GM12878 (cell line): ENCODE results near the gene NKAIN2. TPM values are rescaled to one million over a fixed set of nuclear protein-coding genes. Genes with fewer than 3 reads are reported as not detected.

Experiments
- ATAC-seq: fragments of 200-7000 bp; cut with Tn5 transposase; 3 replicates; pipeline ENCODE4 v1.9.1; 2020; ENCODE audit warnings: mild to moderate bottlenecking, moderate library complexity
- BruUV-seq: library from RNA; stranded (reverse); fragments of 400-500 nt; replicated peaks from 2 replicates; lab custom pipeline; 2021; lab: Mats Ljungman, UMichigan
- CTCF ChIA-PET: fragments of 300-600 bp; sonication (Branson Sonifier 250); formaldehyde crosslinking; extraction: SDS; loops from one replicate; lab custom pipeline; 2021; ENCODE audit warnings: inconsistent platforms; lab: Yijun Ruan, JAX
- POLR2A ChIA-PET: fragments of 350-600 bp; formaldehyde crosslinking; extraction: SDS; loops from one replicate; lab custom pipeline; 2021; ENCODE audit warnings: inconsistent platforms; lab: Charles Lee
- RAD21 ChIA-PET: fragments of 300-600 bp; sonication (Branson Sonifier 250); formaldehyde crosslinking; loops from one replicate; lab custom pipeline; 2023; ENCODE audit warnings: antibody characterized with exemption; ENCODE audit not compliant: unreplicated experiment; lab: Charles Lee
- SMC1A ChIA-PET: fragments of 300-600 bp; sonication (Branson Sonifier 250); formaldehyde crosslinking; loops from one replicate; lab custom pipeline; 2023; ENCODE audit not compliant: unreplicated experiment, uncharacterized antibody; lab: Charles Lee
- DNase-seq: peaks from one replicate; pipeline ENCODE4 v3.0.0-alpha.2; 2011; ENCODE audit warnings: low read depth, low spot score
- FAIRE-seq: peaks from 3 replicates; lab custom pipeline; 2011; peaks lifted over from hg19 to GRCh38; lab: Jason Lieb, UNC
- H2AFZ ChIP-seq: 2 replicates; pipeline ENCODE4 v1.6.0; 2011; ENCODE audit warnings: low read depth, low read length, control low read depth; ENCODE audit not compliant: control insufficient read depth
- H3K27ac ChIP-seq: 2 replicates; pipeline ENCODE4 v1.5.1; 2011; ENCODE audit warnings: control low read depth; ENCODE audit not compliant: control insufficient read depth, insufficient read depth
- H3K27me3 ChIP-seq, 2 experiments: replicated peaks in 1 of 2; 2 replicates each; pipeline versions ENCODE4 v1.6.0 to v1.6.1; 2011; ENCODE audit warnings: low read length in 1 of 2; ENCODE audit not compliant: control insufficient read depth in 2 of 2, insufficient read depth in 2 of 2
- H3K36me3 ChIP-seq, 2 experiments: 2 replicates each; pipeline ENCODE4 v1.5.1; 2011; ENCODE audit warnings: low read length in 1 of 2; ENCODE audit not compliant: control insufficient read depth in 2 of 2, insufficient read depth in 2 of 2
- H3K4me1 ChIP-seq: 2 replicates; pipeline ENCODE4 v1.6.1; 2011; ENCODE audit warnings: mild to moderate bottlenecking, low read length, moderate library complexity, mixed read lengths; ENCODE audit not compliant: control insufficient read depth, insufficient read depth
- H3K4me2 ChIP-seq: 2 replicates; pipeline ENCODE4 v1.6.0; 2011; ENCODE audit warnings: control low read depth; ENCODE audit not compliant: control insufficient read depth, insufficient read depth
- H3K4me3 ChIP-seq: fragments of 200-600 bp; sonication (generic); 2 replicates; pipeline ENCODE4 v1.5.1; 2016
- H3K79me2 ChIP-seq: 2 replicates; pipeline ENCODE4 v1.6.0; 2011; ENCODE audit warnings: low read length; ENCODE audit not compliant: control insufficient read depth, insufficient read depth
- H3K9ac ChIP-seq: 2 replicates; pipeline ENCODE4 v1.8.0; 2011; ENCODE audit warnings: low read length, control low read depth, mixed read lengths; ENCODE audit not compliant: control insufficient read depth, insufficient read depth
- H3K9me3 ChIP-seq: replicated peaks from 3 replicates; pipeline ENCODE4 v1.5.1; 2011; ENCODE audit warnings: mild to moderate bottlenecking, low read length; ENCODE audit not compliant: control insufficient read depth, insufficient read depth
- H4K20me1 ChIP-seq: 2 replicates; pipeline ENCODE4 v1.6.0; 2011; ENCODE audit not compliant: control insufficient read depth, insufficient read depth
- BCL11A ChIP-seq: IDR thresholded peaks from 2 replicates; pipeline ENCODE4 v1.6.1; 2011; ENCODE audit warnings: low read depth, low read length
- RUNX3 ChIP-seq: IDR thresholded peaks from 2 replicates; pipeline ENCODE4 v1.6.1; 2012; ENCODE audit warnings: low read length, inconsistent platforms
- SPI1 ChIP-seq: IDR thresholded peaks from 2 replicates; pipeline ENCODE4 v1.6.1; 2011; ENCODE audit warnings: low read depth, mild to moderate bottlenecking, low read length, moderate library complexity, borderline replicate concordance; ENCODE audit not compliant: insufficient read depth
- USF2 ChIP-seq: IDR thresholded peaks from 2 replicates; pipeline ENCODE4 v1.6.1; 2011; ENCODE audit warnings: low read depth, low read length, improper control_type of control experiment, borderline replicate concordance
- ZNF207 ChIP-seq: fragments of 450-650 bp; IDR thresholded peaks from 2 replicates; pipeline ENCODE4 v1.6.1; 2014; ENCODE audit warnings: antibody characterized with exemption, mild to moderate bottlenecking, borderline replicate concordance
- ZNF217 ChIP-seq: fragments of 450-650 bp; IDR thresholded peaks from 2 replicates; pipeline ENCODE4 v1.6.1; 2017; ENCODE audit warnings: antibody characterized with exemption, mild to moderate bottlenecking
- WGBS: methylation state at CpG from one replicate; pipeline ENCODE4 v1.1.6; 2016; ENCODE audit warnings: low lambda C conversion rate; ENCODE audit not compliant: insufficient replicate concordance, insufficient coverage; ENCODE audit errors: missing lambda C conversion rate; 5-methylcytosine and 5-hydroxymethylcytosine counted together
- in situ Hi-C: fragments of 300-500 bp; cut with MboI; formaldehyde crosslinking; loops from 9 replicates; pipeline ENCODE4 v1.14.3; 2018; ENCODE audit warnings: mixed read lengths
- intact Hi-C: fragments of 100-400 bp; cut with micrococcal nuclease; formaldehyde crosslinking; loops from one replicate; pipeline ENCODE4 v1.14.2; 2022; ENCODE audit not compliant: unreplicated experiment
- polyA plus RNA-seq, 11 experiments: library from polyadenylated mRNA; depleted of rRNA in 4 of 11; unstranded in 6 of 11; stranded (reverse) in 5 of 11; fragments of >200 nt; fragmentation: Nextera tagmentation in 4 of 11; fragmentation: Illumina TruSeq in 1 of 11; extraction: Ambion mirVana in 4 of 11; extraction: Trizol in 1 of 11; gene quantifications; 1 replicate in 1 of 11; 2 replicates in 10 of 11; pipeline versions ENCODE4 v1.2.1 to v1.2.3, GENCODE V29; 2011 to 2016; ENCODE audit warnings: inconsistent platforms in 2 of 11, missing spikeins in 2 of 11, low read depth in 1 of 11
- total RNA-seq, 4 experiments: library from RNA; depleted of rRNA in 3 of 4; stranded (reverse); fragments of >200 nt in 3 of 4; fragmentation: Illumina TruSeq in 1 of 4; extraction: Trizol in 1 of 4; gene quantifications; 2 replicates each; pipeline versions ENCODE4 v1.2.1 to v1.2.3, GENCODE V29; 2013 to 2021

The NKAIN2 gene
- total and polyA plus RNA-seq, 10 of the 15 experiments (the other 5 are each of a cell fraction or from before 2014, with no cell fraction given): not detected

- TF ChIP-seq RUNX3 (no peak), ZNF217 (no peak), BCL11A (no peak), SPI1 (no peak), USF2 (no peak), ZNF207 (no peak)
- no peaks in the 10 kb centered on the region for H3K36me3 ChIP-seq
- no peaks in the 10 kb centered on the region for H4K20me1 ChIP-seq
- no peaks in the 10 kb centered on the region for H3K4me1 ChIP-seq
- H3K9ac ChIP-seq: no peak overlapping the region
- BruUV-seq: no TSS peak
- no peaks in the 10 kb centered on the region for H3K79me2 ChIP-seq
- ChIA-PET RAD21 (interaction anchor here (0.7 kb wide), 1 partner anchor 92 kb away, joined by 3 read pairs; no protein-coding TSS in a partner anchor), CTCF (interaction anchor here (0.7 kb wide), 1 partner anchor 285 kb away, joined by 3 read pairs; no protein-coding TSS in a partner anchor), POLR2A (interaction anchor here (0.7 kb wide), 1 partner anchor 21 kb away, joined by 3 read pairs; no protein-coding TSS in a partner anchor), SMC1A (interaction anchor here (1.8 kb wide), 1 partner anchor 29 kb away, joined by 4 read pairs; no protein-coding TSS in a partner anchor)
- WGBS: 0% methylated on average over 3 of the region's 3 CpGs
- no peaks in the 10 kb centered on the region for H3K27me3 ChIP-seq
- no peak for ATAC-seq
- FAIRE-seq: no peak
- no peak for DNase-seq
- H3K4me3 ChIP-seq: no peak overlapping the region
- H2AFZ ChIP-seq: no peak overlapping the region
- intact Hi-C loops: no loop called here
- H3K27ac ChIP-seq: no peak overlapping the region
- no peak overlapping the region for H3K4me2 ChIP-seq
- in situ Hi-C loops: no loop called here
- H3K9me3 ChIP-seq: no peaks in the 10 kb centered on the region
These were observed 193.6 kb downstream of the NKAIN2 start for GRCh38 chr6:123997223-123997622.
